Measurements from ENCODE around the gene PIK3AP1. TPM values are rescaled to one million over a fixed set of nuclear protein-coding genes. Genes with fewer than 3 reads are reported as not detected.
A peak's percentile ranks its signal among the peaks of the same experiment; 100 is the strongest.
"Not testable (repeated sequence)": the region's sequence is repeated elsewhere in the genome, so short reads cannot be mapped to it uniquely, and the experiment has no call there.

PIK3AP1 gene
- total and polyA plus RNA-seq, 9 donors = 1.8 to 2.9 (median 2.3) TPM

DNA sequence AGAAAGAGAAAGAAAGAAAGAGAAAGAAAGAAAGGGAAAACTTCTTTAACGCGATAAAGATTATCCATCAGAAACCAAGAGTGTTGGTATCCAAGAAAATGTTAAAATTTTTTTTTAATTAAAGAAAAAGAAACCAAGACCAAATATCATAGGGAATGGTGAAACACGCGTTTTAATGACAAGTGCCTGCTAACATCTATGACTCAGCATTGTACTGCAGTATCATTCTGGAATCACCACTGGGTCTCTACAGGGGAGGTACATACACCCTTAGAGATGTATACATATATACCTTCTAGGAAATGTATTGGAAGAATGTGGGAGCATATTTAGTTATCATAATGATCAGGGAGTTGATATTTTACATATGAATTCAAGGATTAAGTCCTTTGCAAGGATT is 32.1 kb upstream of the PIK3AP1 start:
- no CpG with 5 or more reads among the region's 4 CpGs for WGBS (ENCODE audit: insufficient coverage)
- no peak for DNase-seq
- Histone ChIP-seq H3K36me3 (ENCODE audit: control insufficient read depth, insufficient read depth, low read length) (no peaks in the 10 kb centered on the region), H3K27ac (ENCODE audit: low read length) (no peak overlapping the region), H3K27me3 (ENCODE audit: control insufficient read depth, insufficient read depth, low read length) (peaks cover 2% of the 10 kb centered on the region), H3K4me1 (ENCODE audit: control insufficient read depth, insufficient read depth, low read length) (no peaks in the 10 kb centered on the region), H3K9me3 (replicated peaks; ENCODE audit: control insufficient read depth, low read depth, low read length) (no peaks in the 10 kb centered on the region), H3K4me3 (ENCODE audit: low read length) (no peak overlapping the region)

DNA sequence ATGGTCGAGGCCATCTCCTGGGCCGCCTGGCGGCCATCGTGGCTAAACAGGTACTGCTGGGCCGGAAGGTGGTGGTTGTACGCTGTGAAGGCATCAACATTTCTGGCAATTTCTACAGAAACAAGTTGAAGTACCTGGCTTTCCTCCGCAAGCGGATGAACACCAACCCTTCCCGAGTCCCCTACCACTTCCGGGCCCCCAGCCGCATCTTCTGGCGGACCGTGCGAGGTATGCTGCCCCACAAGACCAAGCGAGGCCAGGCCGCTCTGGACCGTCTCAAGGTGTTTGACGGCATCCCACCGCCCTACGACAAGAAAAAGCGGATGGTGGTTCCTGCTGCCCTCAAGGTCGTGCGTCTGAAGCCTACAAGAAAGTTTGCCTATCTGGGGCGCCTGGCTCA is 30.0 kb upstream of the PIK3AP1 start:
- not testable (repeated sequence) for H3K4me3 ChIP-seq (ENCODE audit: low read length); H3K36me3 ChIP-seq (ENCODE audit: control insufficient read depth, insufficient read depth, low read length); H3K27ac ChIP-seq (ENCODE audit: low read length); H3K9me3 ChIP-seq (replicated peaks; ENCODE audit: control insufficient read depth, low read depth, low read length); H3K27me3 ChIP-seq (ENCODE audit: control insufficient read depth, insufficient read depth, low read length); DNase-seq; H3K4me1 ChIP-seq (ENCODE audit: control insufficient read depth, insufficient read depth, low read length)
- 98% methylated on average over 12 of the region's 24 CpGs for WGBS (ENCODE audit: insufficient coverage)

DNA sequence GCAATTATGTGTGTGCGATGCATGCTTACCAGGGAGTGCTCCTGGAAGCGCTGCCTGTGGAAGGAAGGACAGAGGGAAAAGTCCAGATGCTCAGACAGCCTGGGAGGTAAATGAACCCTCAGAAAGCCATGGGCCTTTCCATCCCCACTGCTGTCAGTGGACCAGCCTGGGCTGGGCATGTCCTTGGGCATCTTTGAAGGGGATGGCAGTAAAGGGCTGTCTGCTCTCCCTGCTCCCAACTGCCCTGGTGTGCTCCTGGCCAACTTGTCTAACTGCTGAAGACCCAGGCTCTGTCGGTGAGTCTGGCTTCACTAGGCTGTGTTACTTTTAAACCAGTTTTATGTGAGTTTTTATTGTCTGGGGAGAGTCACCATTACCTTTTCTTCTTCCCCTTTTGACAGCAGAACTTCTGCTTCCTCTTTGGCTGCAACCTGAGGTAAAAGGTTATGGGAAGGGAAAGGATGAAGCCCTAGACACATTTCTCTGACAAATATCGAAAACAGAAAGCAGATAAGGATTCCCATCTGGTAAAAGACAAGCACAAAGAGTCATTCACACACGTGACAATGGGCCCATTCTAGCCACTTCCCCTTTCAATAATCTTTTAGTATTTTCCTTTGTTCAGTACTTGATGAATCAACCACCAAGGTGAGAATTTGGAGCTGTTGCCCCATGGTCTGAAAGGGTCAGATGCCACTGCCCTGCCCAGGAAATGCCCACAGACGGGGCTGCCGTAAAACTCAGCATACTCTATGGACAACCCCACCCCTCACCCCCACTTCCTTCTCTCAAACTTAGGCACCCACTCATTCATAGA is 27.6 kb upstream of the PIK3AP1 start:
- DNase-seq = peak; percentile 35
- no peak overlapping the region for H3K27ac ChIP-seq (ENCODE audit: low read length)
- 67% methylated on average over 5 of the region's 7 CpGs for WGBS (ENCODE audit: insufficient coverage)

DNA sequence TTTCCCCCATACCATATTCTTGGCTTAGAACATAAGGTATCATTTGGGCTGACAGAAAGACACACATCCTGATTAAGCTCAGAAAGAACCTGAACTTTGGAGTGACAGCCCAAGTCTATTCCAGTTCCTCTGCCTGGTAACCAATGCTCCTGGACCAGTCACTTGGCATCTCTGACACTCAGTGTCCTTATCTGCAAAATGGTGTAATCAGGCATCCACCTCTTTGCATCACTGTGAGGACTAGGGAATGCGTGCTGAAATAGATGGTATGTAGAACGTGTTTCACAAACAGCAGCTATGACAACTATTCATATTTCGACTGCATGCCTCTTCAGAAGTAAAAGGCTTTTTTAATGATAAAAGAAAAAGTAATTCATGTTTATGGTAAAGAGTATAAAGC is 26.2 kb upstream of the PIK3AP1 start:
- H3K27me3 ChIP-seq (ENCODE audit: control insufficient read depth, insufficient read depth, low read length) = no peaks in the 10 kb centered on the region
- no peak overlapping the region for H3K27ac ChIP-seq (ENCODE audit: low read length)
- H3K9me3 ChIP-seq (replicated peaks; ENCODE audit: control insufficient read depth, low read depth, low read length) = no peaks in the 10 kb centered on the region
- DNase-seq = no peak
- H3K4me3 ChIP-seq (ENCODE audit: low read length) = no peak overlapping the region
- H3K4me1 ChIP-seq (ENCODE audit: control insufficient read depth, insufficient read depth, low read length) = no peaks in the 10 kb centered on the region
- no CpG with 5 or more reads among the region's 3 CpGs for WGBS (ENCODE audit: insufficient coverage)
- H3K36me3 ChIP-seq (ENCODE audit: control insufficient read depth, insufficient read depth, low read length) = no peaks in the 10 kb centered on the region

More for the DNA sequence above, 27.6 kb upstream of the PIK3AP1 start:
- Histone ChIP-seq H3K36me3 (ENCODE audit: control insufficient read depth, insufficient read depth, low read length) (no peaks in the 10 kb centered on the region), H3K4me1 (ENCODE audit: control insufficient read depth, insufficient read depth, low read length) (no peaks in the 10 kb centered on the region), H3K4me3 (ENCODE audit: low read length) (no peak overlapping the region), H3K27me3 (ENCODE audit: control insufficient read depth, insufficient read depth, low read length) (no peaks in the 10 kb centered on the region), H3K9me3 (replicated peaks; ENCODE audit: control insufficient read depth, low read depth, low read length) (no peaks in the 10 kb centered on the region)

DNA sequence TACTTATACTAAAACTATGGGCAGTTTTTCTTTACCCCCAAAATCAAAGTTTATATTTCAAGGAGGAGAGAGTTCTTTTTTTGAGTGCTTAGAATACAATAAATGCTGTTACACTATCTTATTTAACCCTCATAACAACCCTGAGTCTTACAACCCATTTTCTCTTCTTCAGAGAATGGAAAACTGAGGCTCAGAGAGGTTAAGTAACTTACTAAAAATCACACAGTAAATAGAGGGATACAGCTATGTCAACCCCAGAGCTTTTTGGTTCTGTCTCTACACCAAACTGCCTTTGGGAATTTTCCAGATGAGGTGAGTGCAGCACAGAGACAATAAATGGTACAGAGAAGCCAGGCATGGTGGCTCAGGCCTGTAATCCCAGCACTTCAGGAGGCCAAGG is 25.6 kb upstream of the PIK3AP1 start:
- Histone ChIP-seq H3K27ac (ENCODE audit: low read length) (no peak overlapping the region), H3K36me3 (ENCODE audit: control insufficient read depth, insufficient read depth, low read length) (no peaks in the 10 kb centered on the region), H3K9me3 (replicated peaks; ENCODE audit: control insufficient read depth, low read depth, low read length) (no peaks in the 10 kb centered on the region), H3K27me3 (ENCODE audit: control insufficient read depth, insufficient read depth, low read length) (no peaks in the 10 kb centered on the region), H3K4me3 (ENCODE audit: low read length) (no peak overlapping the region), H3K4me1 (ENCODE audit: control insufficient read depth, insufficient read depth, low read length) (no peaks in the 10 kb centered on the region)
- DNase-seq = no peak

DNA sequence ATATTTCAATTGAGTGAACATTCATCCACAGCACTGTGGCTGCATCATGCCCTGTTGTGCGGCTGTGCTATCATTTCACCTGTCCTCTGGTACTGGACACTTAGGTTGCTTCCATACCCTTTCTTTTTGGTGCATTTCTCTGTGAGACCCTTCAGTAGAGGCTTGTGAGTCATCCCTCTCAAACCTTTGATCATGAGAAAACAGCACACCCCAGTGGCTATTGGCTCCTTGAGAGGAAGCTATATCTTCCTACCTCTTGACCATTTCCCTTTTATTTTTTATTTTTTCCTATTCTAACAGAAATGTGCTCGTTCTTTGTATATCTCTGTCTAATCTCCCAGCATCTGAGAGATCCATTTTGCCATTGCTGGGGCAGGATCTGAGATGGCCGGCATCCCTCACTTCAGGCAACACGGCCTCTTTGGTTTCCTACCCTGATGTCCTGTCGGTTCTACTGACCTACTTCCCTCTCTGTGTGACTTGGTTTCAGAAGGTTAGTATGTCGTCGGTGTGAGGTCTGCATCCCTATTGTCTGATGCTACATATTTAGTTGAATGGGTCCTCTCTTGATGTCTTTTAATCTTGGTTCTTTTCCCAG is 23.8 kb upstream of the PIK3AP1 start:
- peak; percentile 25 for DNase-seq
- Histone ChIP-seq H3K36me3 (ENCODE audit: control insufficient read depth, insufficient read depth, low read length) (no peaks in the 10 kb centered on the region), H3K9me3 (replicated peaks; ENCODE audit: control insufficient read depth, low read depth, low read length) (no peaks in the 10 kb centered on the region), H3K27ac (ENCODE audit: low read length) (no peak overlapping the region), H3K4me3 (ENCODE audit: low read length) (no peak overlapping the region), H3K4me1 (ENCODE audit: control insufficient read depth, insufficient read depth, low read length) (no peaks in the 10 kb centered on the region), H3K27me3 (ENCODE audit: control insufficient read depth, insufficient read depth, low read length) (no peaks in the 10 kb centered on the region)
- WGBS (ENCODE audit: insufficient coverage) = 66% methylated on average over 2 of the region's 7 CpGs

DNA sequence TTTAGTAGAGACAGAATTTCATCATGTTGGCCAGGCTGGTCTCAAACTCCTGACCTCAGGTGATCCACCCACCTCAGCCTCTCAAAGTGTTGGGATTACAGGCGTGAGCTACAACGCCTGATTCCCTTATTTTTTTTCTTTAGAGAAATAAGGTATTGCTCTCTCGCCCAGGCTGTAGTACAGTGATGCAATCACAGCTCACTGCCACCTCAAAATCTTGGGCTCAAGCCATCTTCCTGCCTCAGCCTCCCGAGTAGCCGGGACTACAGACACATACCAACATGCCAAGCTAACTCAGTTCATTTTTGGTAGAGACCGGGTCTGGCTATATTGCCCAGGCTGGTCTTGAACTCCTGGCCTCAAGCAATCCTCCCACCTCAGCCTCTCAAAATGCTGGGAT is 21.2 kb upstream of the PIK3AP1 start:
- H3K27ac ChIP-seq (ENCODE audit: low read length); H3K9me3 ChIP-seq (replicated peaks; ENCODE audit: control insufficient read depth, low read depth, low read length): not testable (repeated sequence)
- 85% methylated on average over 2 of the region's 6 CpGs for WGBS (ENCODE audit: insufficient coverage)

DNA sequence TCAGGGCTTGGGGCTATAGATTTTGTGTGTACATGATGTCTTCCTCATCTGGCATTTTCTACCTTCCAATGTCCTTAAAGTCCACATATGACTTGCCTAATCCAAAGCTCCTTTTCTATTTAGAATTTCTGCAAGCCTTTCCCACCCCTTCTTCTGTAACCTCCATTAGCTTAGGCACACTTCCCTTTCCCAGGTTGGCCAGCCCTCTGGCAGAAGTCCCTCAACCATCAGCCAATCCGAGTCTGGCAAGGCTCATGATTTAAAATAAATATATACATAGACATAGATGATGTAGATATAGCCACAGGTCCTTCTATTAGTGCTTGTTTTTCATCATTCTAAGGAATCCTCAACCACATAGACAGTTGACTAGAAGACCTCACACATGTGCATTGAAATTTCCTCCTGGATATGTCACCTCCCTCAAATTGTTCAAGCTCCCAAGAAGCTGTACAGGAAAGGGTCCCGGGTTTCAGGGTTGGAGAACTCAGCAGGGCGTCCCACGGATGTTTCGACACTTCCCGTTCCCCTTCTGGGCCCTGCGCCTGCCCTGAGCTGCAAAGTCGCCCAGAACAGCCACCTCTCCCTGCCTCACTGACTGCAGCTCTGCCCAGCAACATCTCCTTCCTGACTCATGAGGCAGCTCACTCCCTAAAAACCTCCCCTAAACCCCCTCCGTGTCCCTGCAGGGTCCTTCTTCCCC is 20.4 kb upstream of the PIK3AP1 start:
- peak; percentile 66 for DNase-seq
- no peaks in the 10 kb centered on the region for H3K4me1 ChIP-seq (ENCODE audit: control insufficient read depth, insufficient read depth, low read length)
- no peaks in the 10 kb centered on the region for H3K9me3 ChIP-seq (replicated peaks; ENCODE audit: control insufficient read depth, low read depth, low read length)
- H3K27me3 ChIP-seq (ENCODE audit: control insufficient read depth, insufficient read depth, low read length) = no peaks in the 10 kb centered on the region
- H3K27ac ChIP-seq (ENCODE audit: low read length) = peak overlapping the region; percentile 17
- 49% methylated on average over 7 of the region's 9 CpGs for WGBS (ENCODE audit: insufficient coverage)
- no peaks in the 10 kb centered on the region for H3K36me3 ChIP-seq (ENCODE audit: control insufficient read depth, insufficient read depth, low read length)
- H3K4me3 ChIP-seq (ENCODE audit: low read length) = no peak overlapping the region

More for the DNA sequence above, 21.2 kb upstream of the PIK3AP1 start:
- H3K27me3 ChIP-seq (ENCODE audit: control insufficient read depth, insufficient read depth, low read length); H3K36me3 ChIP-seq (ENCODE audit: control insufficient read depth, insufficient read depth, low read length); DNase-seq; H3K4me3 ChIP-seq (ENCODE audit: low read length); H3K4me1 ChIP-seq (ENCODE audit: control insufficient read depth, insufficient read depth, low read length): not testable (repeated sequence)

DNA sequence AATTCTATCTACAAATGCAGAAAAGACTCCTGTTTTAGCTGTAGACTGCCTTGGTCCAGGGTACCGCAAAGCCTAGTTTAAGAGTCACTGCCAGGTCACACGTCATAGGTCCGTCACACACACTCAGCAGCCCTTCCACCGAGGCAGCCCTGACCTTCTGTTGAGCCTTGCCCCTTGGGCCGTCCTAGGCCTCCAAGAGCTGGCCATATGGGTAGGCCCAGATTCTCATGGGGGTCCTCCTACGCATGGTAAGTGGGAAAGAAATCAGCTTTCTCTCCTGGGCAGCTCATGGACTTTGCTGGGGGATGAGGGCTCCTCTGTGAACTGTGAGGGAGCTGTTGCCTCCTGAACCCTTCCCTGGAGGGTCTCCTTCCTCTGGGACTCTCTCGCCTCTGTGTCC is 19.8 kb upstream of the PIK3AP1 start:
- Histone ChIP-seq H3K4me3 (ENCODE audit: low read length) (no peak overlapping the region), H3K27me3 (ENCODE audit: control insufficient read depth, insufficient read depth, low read length) (no peaks in the 10 kb centered on the region), H3K36me3 (ENCODE audit: control insufficient read depth, insufficient read depth, low read length) (no peaks in the 10 kb centered on the region), H3K9me3 (replicated peaks; ENCODE audit: control insufficient read depth, low read depth, low read length) (no peaks in the 10 kb centered on the region), H3K4me1 (ENCODE audit: control insufficient read depth, insufficient read depth, low read length) (no peaks in the 10 kb centered on the region), H3K27ac (ENCODE audit: low read length) (peak overlapping the region; percentile 17)
- WGBS (ENCODE audit: insufficient coverage) = 90% methylated on average over 5 of the region's 7 CpGs
- DNase-seq = no peak

DNA sequence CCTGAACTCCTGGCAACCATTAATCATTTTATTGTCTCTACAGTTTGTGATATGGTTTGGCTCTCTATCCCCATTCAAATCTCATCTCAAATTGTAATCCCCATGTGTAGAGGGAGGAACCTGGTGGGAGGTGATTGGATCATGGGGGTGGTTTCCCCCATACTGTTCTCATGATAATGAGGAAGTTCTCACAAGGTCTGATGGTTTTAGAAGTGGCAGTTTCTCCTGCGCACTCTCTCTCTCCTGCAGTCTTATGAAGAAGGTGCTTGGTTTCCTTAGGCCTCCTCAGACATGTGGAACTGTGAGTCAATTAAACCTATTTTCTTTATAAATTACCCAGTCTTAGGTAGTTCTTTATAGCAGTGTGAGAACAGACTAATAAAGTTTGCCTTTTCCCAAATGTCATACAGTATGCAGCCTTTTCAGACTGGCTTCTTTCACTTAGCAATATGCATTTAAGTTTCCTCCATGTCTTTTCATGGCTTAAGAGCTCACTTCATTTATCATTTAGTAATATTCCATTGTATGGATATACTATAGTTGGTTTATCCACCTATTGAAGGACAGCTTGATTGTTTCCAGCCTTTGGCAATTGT is 17.1 kb upstream of the PIK3AP1 start:
- H3K27me3 ChIP-seq (ENCODE audit: control insufficient read depth, insufficient read depth, low read length); H3K4me1 ChIP-seq (ENCODE audit: control insufficient read depth, insufficient read depth, low read length); H3K27ac ChIP-seq (ENCODE audit: low read length); H3K4me3 ChIP-seq (ENCODE audit: low read length); H3K9me3 ChIP-seq (replicated peaks; ENCODE audit: control insufficient read depth, low read depth, low read length); DNase-seq; H3K36me3 ChIP-seq (ENCODE audit: control insufficient read depth, insufficient read depth, low read length): not testable (repeated sequence)
- WGBS (ENCODE audit: insufficient coverage) = no CpG with 5 or more reads among the region's 1 CpG

All from muscle of leg (tissue), 11 donors.